DMS114 treated with DMSO at 0.1 percent for 48 hours (cell line): ENCODE results near the gene MAMLD1.

Source experiments
- DNase-seq: peaks from one replicate; lab custom pipeline; 2025; ENCODE audit not compliant: unreplicated experiment; lab: John Stamatoyannopoulos, UW

MAMLD1 gene

DNA sequence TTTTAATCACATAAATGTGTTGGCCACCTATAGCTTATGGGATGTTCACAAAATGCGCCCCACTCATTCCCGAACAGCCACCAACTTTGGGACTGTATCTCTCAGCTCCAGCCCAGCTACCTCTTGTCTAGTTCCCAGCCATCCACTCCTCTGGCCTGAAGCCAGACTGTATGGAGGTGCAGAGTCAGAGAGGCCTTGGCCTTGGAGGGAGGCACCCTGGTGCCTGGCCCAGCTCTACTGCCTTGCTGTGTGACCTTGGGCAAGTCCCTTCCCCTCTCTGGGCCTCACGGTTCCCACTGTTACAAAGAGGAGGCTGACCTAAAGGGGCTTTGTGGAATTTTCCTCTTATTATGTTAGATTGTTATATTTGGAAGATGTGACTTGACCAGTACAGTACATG, 13.9 kb downstream of the MAMLD1 start:
- DNase-seq, result no peak

DNA sequence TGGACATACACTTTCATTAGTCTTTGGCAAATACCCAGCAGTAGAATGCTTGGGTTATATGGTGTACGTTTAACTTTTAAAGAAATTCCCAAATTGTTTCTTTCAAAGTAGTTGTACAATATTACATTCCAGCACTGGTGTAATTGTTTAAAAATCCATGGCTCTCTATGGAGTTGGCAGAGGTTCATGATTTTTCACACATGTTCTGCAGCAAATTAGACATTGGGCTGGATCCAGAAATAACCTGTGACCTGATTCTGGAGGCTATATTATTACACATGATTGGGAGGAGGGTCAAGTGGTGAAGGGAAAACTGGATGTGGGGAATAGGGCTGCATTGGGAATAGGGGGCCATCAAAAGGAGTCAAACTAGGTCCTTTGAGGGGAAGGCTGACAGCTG, 41.9 kb downstream of the MAMLD1 start:
- no peak for DNase-seq

DNA sequence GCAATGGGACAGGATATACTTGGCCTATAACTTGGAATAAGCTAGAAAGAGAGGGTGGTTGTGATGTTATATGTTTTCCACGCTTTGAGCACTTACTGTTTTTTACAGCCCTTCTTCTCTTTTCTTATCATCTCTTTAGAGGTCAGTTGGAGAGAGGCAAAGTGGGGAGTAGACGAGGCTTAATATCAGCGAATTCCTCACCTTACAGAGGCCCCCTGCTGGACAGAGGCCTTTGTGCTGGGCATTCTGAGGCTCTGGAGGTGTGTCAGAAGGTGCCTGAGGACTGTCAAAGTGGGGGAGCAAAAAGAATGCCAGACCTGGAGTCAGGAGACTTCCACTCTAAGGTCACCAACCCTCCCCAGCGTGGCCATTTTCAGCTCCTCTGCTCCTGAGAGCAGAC, 42.5 kb downstream of the MAMLD1 start:
- no peak for DNase-seq

DNA sequence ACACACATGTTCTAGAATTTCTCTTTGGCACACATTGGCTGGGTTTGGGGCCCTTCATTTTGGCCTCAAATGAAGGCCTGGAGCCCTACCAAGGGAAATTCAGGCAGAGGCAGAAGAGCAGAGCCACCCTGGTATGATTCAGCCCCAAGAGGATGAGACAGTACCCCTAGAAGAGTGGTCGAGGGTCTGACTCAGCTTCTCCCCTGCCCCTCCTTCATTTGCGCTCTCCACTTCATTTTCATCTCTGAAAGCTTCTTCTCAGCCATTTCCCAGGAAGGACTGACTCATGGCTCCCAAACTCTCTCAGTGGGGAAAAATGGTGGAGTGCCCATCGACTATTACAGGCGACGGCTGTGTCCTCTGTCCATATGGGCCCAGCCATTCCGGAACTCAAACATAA, 43.5 kb downstream of the MAMLD1 start:
- no peak for DNase-seq

DNA sequence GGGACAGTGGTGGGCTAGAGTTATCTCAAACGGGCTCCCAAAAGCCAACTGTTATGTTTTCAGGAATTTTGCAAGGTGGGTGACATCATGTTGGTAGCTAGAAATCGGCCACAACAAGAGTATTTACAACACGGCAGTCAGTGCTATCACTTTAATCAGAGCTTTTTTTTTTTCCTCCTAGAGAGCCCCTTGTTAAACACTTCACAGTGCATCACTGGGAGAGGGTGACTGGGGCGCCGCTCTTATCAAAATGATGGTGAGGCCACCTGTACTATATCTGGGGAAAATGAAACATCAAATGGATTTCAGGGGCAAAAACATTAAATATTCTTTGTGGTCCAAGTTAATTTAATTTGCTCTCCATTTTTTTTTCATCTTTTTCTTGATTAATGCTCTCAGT, 44.9 kb downstream of the MAMLD1 start:
- DNase-seq, result no peak

DNA sequence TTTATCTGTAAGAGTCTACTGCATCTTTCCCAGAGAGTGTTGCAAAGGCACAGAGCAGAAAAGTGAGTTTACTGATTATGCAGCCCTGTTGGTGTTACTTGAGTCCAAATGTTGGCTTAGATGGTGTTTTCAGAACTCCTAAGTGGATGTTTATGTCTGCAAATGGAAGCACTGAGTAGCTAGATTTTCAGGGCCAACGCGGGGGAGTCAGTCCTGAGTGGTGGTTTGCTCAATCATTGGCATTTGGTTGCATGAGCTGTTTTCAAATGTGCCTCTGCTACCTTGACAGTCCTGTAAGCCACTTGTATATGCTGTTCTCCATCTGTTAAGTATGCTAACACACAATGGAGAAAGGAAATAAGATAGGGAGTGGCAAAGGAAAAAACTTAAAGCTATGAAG, 45.4 kb downstream of the MAMLD1 start:
- no peak for DNase-seq

DNA sequence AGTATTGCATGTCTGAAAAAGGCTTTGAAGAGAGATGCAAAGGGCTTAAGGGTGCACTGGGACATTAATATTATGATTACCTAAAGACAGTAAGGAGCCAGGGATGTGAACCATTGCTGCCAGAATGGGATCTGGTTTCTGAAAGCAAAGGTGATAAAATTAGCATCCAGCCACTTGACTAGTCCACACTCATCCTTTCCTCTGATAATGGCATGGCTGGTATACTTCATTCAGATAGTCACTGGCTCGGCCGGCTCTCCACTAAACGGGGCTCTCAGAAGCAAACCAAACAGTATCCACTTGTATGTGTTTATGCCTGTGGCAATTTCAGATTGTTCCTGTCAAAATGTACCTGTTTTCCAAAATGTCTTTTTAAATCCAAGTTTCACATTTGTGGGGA, 46.4 kb downstream of the MAMLD1 start:
- DNase-seq, result no peak

DNA sequence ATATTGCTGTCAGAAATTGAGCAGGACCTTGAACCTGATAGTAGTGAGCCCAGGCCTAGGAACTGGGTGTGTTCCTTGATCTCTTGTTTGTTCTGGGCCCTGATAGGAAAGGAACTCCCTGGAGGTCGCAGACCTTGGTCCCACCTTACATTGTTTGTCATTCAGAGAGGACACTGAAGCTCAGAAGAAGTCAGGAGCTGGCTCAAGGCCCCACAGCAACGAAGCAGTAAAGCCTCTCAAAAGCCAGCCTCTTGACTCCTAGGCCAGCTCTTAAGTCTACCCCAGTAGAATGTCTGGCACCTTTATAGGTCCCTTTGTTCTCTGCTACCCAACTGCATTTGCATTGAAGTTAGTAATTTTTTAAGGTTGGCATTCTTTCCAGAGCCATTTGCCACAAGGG, 46.8 kb downstream of the MAMLD1 start:
- DNase-seq, result no peak

DNA sequence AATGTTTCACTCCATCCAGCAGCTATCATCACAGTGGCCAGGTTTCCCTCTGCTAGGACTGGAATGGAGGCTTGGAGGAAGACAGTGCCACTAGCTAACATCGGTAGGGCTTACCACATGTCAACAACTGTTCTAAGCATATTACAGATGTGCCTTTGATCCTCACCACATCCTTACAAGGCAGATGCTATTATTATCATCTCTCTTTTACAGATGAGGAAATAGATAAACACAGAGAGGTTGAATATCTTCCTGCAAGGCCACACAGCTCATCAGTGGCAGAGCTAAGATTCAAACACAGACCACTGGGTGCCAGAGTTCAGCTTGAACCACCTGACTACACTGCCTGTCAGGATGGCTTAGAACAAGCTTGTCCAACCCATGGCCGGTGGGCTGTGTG, 47.4 kb downstream of the MAMLD1 start:
- no peak for DNase-seq

DNA sequence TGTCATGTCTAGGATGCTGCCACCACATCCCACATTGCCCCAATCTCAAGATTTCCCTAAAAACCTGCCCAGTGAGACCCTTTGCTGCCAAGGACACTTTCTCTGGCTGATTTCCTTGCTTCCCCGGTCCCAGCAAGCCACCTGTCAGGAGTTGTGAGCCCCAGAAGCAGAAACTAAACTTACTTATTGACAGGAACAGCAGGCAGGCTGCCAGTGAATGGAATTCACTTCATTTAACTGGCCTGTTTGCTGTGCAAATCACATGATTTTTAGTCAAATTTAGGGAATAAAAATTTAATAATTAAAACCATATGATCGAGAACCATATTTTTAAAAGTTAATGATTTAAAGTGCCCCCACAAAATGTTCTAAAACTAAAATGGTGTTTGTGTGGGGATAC, 48.5 kb downstream of the MAMLD1 start:
- no peak for DNase-seq

DNA sequence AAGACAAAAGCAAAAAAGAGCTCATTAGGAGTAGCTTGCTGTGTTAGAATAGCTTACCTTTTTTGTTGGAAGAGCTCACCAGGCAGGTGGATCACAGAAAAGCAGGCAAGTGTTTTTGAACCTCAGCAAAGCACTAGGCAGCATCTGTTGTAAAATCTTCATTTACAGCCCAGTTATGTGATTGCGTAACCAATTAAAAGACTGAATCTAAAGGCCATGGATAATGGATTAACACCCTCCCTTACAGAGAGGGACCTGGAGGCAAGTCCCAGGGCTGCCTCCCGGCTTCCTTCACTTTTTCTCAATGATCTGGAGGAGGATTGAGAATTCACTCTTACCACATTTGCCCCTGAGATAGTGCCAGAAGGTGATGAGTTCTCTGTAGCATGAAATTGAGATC, 51.1 kb downstream of the MAMLD1 start:
- no peak for DNase-seq

DNA sequence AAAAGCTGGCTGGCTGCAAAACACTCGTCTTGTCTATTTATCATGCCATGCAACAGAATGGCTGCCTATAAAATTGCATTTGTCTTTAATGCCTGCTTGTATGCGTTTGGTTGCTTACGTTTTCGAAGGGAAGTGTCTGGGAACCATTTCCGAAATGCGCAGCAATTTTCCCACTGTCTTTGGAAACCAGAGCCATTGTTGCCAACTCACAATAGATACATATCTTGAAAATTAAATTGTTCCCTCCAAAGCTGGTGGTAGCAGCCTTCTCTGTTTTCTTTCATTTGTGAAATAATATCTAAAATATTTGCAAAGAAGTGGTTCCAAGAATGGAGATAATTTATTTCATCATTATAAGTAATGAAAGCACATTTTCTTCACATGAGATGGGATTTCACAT, 53.4 kb downstream of the MAMLD1 start:
- no peak for DNase-seq

DNA sequence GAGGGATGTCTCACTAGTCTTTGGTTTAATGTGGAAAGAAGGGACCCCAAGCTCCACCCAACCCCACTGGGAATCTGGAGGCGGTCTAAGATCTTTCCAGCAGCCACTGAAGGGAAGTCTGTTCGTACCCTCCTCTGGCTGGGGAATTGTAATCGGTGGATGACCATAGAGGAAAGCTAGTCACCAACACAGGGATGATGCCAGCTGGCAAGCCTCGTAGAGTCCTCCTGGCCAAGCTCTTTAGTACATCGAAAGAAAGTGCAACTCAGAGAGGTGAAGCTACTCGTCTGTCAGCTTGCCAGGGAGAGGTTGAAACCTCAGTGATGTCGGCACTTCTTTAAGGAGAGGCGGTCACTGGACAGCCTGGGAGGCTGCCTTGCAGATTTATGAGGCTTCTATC, 58.7 kb downstream of the MAMLD1 start:
- DNase-seq, result no peak

DNA sequence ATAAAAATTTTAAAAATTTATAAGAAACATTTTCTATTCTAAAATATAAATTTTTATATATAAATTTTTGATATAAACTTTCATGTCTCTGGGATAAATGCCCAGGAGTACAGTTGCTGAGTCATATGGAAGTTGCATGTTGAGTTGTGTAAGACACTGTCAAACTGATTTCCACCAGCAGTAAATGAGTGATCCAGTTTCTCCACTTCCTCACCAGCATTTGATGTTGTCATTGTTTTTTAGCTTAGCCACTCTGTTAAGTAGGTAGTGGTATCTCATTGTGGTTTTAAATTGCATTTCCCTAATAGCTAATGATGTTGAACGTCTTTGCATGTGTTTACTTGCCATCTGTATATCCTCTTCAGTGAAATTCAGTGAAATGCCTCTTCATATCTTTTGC, 66.5 kb downstream of the MAMLD1 start:
- no peak for DNase-seq

DNA sequence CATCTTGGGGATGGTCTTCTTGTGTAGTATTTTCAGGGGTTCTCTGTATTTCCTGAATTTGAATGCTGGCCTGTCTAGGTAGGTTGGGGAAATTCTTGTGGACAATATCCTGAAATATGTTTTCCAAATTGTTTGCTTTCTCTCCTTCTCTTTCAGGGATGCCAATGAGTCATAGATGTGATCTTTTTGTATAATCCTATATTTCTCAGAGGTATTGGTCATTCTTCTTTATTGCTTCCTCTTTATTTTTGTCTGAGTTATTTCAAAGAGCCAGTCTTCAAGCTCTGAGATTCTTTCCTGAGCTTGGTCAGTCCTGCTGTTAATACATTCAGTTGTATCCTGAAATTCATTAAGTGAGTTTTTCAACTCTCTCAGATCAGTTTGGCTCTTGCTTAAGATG, 73.1 kb downstream of the MAMLD1 start:
- DNase-seq, result no peak

DNA sequence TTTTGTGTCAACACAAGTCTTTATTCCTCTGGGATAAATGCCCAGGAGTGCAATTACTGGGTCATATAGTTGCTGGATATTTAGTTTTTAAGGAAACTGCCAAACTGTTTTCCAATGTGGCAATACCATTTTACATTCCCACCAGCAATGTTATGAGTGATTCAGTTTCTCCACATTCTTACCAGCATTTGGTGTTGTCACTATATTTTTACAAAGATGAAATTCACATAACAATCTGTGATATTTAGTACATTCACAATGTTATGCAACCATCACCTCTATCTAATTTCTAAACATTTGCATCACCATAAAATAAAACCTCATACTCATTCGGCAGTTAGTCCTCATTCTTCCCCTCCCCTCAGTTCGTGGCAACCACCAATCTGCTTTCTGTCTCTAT, 75.0 kb downstream of the MAMLD1 start:
- no peak for DNase-seq

DNA sequence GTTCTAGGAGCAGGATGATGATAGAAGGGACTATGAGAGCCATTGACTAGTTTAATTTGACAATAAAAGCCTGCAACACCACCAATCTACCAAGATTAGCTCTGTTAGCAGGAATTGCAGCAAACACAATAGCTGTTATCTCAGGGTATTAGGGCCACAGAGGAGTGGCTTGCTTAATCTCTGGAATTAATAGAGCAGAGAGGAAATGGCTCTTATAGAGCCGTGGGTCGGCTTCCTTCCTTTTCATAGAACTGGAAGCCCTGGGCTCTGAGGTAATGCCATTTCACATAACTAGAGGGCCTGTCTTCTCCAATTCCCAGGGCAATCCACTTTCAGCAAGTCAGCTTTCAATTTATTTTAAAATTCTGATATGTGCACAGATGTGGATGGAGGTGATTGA, 83.0 kb downstream of the MAMLD1 start:
- DNase-seq, result no peak

DNA sequence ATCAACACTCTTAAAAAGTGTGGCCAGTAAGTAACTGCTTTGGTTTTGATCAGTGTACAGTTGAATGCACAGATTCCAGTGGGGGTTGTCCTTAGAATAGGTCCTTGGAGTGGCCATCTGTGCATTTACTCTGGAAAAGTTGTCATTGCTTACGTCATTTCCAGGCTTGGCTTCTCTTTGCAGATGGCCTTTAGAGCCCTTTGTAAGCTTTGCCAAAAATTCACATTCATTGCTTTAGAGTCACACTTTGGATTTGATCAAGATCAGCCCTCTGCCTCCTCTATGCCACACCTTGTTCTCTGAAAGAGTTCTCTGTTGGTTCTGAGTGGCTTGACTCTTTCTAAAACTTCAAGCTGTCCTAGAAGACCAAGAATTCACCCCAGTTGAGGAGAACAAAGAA, 83.9 kb downstream of the MAMLD1 start:
- DNase-seq, result no peak

DNA sequence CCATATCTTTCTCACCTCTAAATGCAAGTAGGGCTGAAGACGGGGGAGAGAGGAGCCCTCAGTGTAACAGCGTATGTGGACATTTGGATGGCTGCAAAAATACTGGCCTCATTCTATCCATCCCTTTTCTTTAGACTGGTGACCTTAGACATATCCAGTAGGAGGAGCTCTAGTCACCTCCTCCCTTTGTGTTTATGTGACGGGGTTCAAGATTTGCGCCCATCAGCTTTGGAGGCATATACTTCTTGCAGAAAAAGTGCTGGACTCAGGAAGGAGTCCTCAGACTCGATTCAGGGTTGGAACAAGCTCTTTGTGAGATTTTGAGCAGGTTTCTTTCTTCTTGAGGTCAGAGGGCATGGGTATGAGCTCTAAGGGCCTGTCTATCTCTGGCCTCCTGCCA, 86.2 kb downstream of the MAMLD1 start:
- DNase-seq, result no peak

DNA sequence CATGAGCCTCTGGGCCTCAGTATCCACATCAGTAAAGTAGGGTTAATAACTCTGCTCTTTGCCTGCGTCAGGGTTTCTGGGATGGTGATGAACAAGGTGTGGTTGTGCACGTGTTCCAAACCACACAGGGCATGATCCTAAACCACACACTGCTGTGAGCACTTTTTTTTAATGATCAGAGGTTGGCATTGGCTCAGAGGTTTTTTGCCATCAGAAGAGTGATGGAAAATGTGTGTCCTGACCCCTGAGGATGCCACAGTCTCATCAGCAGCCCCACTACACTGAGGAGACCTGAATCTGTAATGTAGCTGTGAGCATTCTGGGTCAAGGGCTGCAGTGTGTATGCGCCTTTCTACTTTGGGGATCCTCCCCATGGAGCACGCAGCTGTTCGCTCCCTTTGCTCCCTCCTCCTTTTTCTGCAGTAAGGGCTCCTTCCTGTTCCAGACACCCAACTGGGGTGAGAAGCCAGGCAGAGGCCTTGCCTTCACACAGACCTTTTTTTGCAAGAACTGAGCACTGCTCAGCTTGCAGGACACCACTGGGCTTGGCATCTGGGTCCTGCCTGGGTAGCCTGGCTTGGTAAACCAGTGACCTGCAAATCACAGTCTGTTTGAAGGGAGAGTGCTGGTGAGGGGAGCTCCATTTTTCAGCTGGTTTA, 87.5 kb downstream of the MAMLD1 start:
- no peak for DNase-seq

DNA sequence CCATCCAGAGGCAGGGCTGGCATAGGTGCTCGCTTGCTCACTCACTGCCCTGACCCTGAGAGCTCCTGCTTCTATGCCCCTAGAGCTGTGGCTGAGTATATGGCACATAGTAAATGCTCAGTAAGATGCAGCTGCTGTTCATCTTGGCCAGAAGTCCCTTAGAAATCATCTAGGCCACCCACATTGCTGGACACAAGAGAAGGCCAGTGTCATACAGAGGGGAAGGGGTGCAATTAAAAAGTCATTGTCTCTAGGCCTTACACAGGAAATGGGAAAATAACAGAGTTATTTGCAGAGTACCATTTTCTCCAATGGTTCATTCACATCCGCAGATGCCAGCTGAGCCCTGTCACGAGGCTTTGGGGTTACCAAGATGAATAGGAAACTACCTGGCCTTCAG, 88.8 kb downstream of the MAMLD1 start:
- no peak for DNase-seq

DNA sequence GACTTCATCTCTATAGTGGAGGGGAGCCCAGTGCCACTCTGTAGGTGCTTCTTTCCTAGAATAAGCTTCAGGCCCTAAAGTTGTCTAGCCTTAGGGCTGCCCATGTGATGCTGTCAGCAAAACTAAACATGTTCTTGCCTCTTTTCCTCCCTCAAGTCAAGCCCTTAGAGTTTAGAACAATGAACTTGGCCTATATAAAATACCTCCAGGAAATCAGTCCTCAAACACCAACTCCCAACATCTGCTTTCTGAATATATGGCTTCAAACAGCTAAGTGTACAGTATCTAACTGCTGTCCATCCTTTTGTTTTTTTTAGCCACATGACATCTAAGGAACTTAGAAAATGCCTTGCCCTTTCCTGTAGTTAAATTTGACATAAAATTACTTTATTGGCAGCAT, 91.0 kb downstream of the MAMLD1 start:
- DNase-seq, result no peak

DNA sequence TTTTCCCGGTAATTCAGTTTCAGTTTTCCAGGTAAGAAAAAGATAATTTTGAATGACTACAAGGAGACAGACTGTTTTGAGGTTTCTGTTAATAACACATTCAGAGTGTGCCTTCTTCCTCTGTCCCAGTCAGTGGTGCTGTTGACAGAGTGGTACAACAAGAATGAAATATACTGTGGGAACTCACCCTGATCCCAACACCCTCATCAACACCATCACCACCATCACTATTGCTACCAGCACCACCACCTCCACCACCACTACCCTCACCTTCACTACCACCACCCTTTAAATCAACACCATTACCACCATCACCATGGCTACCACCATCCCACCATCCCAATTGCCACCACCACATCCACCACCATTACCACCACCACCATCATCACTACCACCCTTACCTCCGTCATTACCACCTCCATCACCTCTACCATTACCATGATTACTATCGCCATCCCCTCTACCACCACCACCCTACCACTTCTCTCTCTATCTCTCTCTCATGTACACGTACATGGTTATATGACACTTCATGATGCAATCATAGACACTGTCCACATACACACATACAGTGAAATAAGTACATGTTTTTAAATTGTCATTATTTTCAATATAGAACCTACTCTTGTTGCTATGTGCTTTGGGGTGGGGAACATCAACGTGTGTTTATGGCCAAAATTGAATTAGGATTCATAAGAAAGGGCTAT, 91.5 kb downstream of the MAMLD1 start:
- no peak for DNase-seq
